Measurements from ENCODE around the gene JKAMP.
A peak's percentile ranks its signal among the peaks of the same experiment; 100 is the strongest.
"Not testable (repeated sequence)": the region's sequence is repeated elsewhere in the genome, so short reads cannot be mapped to it uniquely, and the experiment has no call there.

The JKAMP gene

DNA sequence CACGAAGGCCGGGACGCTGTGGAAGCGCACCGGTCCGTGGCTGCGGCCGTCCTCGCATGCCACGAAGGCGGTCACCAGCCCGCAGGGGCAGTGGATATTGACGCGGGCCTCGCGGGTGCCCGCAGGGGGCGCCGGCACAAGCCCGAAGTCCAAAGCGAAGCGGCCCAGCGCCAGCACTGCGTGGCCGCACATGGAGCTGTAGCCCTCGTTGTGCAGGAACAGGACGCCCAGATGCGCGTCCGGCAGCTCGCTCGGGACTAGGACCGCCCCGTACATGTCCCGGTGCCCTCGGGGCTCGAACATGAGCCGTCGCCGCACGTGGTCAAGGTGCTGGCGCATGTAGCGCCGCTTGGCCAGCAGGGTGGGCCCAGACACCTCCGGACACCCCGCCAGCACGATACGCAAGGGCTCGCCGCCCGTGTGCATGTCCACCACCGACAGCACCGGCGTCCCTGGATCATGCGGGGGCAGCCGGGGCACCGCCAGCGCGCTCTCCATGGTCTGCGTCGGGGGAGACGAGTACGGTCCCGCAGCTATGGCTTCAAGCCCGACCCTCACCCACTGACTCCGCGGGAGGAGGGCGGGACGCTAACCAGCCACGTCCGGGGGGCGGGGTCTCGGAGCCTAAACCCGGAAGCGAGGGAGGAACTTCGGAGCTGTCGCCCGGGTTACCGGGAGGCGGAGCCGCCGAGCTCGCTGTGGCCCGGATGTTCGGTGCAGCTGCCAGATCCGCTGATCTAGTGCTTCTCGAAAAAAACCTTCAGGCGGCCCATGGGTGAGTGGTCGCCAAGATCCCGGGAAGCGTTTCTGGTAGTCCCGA, at the start of gene JKAMP, which contains the start of gene L3HYPDH:
TSS of gene JKAMP (plus strand) at position 699 of the 820 bp plus-strand sequence. CDS start at position 772, 73 bp downstream.
TSS of gene L3HYPDH (minus strand) at position 590 of the 820 bp plus-strand sequence. CDS start at position 498, 92 bp downstream.
- no peaks in the 10 kb centered on the region for H3K9me3 ChIP-seq (ENCODE audit: control insufficient read depth, low read length)
- no peaks in the 10 kb centered on the region for H3K36me3 ChIP-seq (ENCODE audit: control insufficient read depth, insufficient read depth, low read length)

GRCh38 chr14:59435101-59435500, 49.2 kb upstream of the JKAMP start:
- no peaks in the 10 kb centered on the region for H3K9me3 ChIP-seq (ENCODE audit: control insufficient read depth, low read length)
- no peaks in the 10 kb centered on the region for H3K4me1 ChIP-seq (ENCODE audit: control insufficient read depth, insufficient read depth, low read length)
- no peak overlapping the region for H3K4me3 ChIP-seq (ENCODE audit: low read length)
- no peaks in the 10 kb centered on the region for H3K36me3 ChIP-seq (ENCODE audit: control insufficient read depth, insufficient read depth, low read length)
- H3K9ac ChIP-seq (ENCODE audit: low read length), result no peak overlapping the region
- H3K27me3 ChIP-seq (ENCODE audit: control insufficient read depth, insufficient read depth, low read length), result no peaks in the 10 kb centered on the region

More for the DNA sequence above, at the start of gene JKAMP, which contains the start of gene L3HYPDH:
- H3K9ac ChIP-seq (ENCODE audit: low read length), result peak within 1 kb of the TSS; percentile 84
- no peaks in the 10 kb centered on the region for H3K27me3 ChIP-seq (ENCODE audit: control insufficient read depth, insufficient read depth, low read length)
- H3K4me3 ChIP-seq (ENCODE audit: low read length), result peak within 1 kb of the TSS; percentile 71
- peaks cover 37% of the 10 kb centered on the region for H3K4me1 ChIP-seq (ENCODE audit: control insufficient read depth, insufficient read depth, low read length)

GRCh38 chr14:59435987-59436386, 48.3 kb upstream of the JKAMP start:
- Histone ChIP-seq H3K4me3 (ENCODE audit: low read length) (no peak overlapping the region), H3K27me3 (ENCODE audit: control insufficient read depth, insufficient read depth, low read length) (no peaks in the 10 kb centered on the region), H3K9ac (ENCODE audit: low read length) (no peak overlapping the region), H3K36me3 (ENCODE audit: control insufficient read depth, insufficient read depth, low read length) (no peaks in the 10 kb centered on the region), H3K9me3 (ENCODE audit: control insufficient read depth, low read length) (no peaks in the 10 kb centered on the region), H3K4me1 (ENCODE audit: control insufficient read depth, insufficient read depth, low read length) (no peaks in the 10 kb centered on the region)

GRCh38 chr14:59438195-59438647, 46.1 kb upstream of the JKAMP start:
- no peak overlapping the region for H3K9ac ChIP-seq (ENCODE audit: low read length)
- no peaks in the 10 kb centered on the region for H3K27me3 ChIP-seq (ENCODE audit: control insufficient read depth, insufficient read depth, low read length)
- no peaks in the 10 kb centered on the region for H3K36me3 ChIP-seq (ENCODE audit: control insufficient read depth, insufficient read depth, low read length)
- no peak overlapping the region for H3K4me3 ChIP-seq (ENCODE audit: low read length)
- no peaks in the 10 kb centered on the region for H3K9me3 ChIP-seq (ENCODE audit: control insufficient read depth, low read length)
- no peaks in the 10 kb centered on the region for H3K4me1 ChIP-seq (ENCODE audit: control insufficient read depth, insufficient read depth, low read length)

- H3K4me3 ChIP-seq (ENCODE audit: low read length), result no peak overlapping the region
- no peaks in the 10 kb centered on the region for H3K9me3 ChIP-seq (ENCODE audit: control insufficient read depth, low read length)
- H3K9ac ChIP-seq (ENCODE audit: low read length), result no peak overlapping the region
- no peaks in the 10 kb centered on the region for H3K4me1 ChIP-seq (ENCODE audit: control insufficient read depth, insufficient read depth, low read length)
- no peaks in the 10 kb centered on the region for H3K36me3 ChIP-seq (ENCODE audit: control insufficient read depth, insufficient read depth, low read length)
- H3K27me3 ChIP-seq (ENCODE audit: control insufficient read depth, insufficient read depth, low read length), result no peaks in the 10 kb centered on the region
Observed at GRCh38 chr14:59439256-59439965, 44.9 kb upstream of the JKAMP start.

GRCh38 chr14:59448673-59449072, 35.6 kb upstream of the JKAMP start:
- H3K9me3 ChIP-seq (ENCODE audit: control insufficient read depth, low read length); H3K9ac ChIP-seq (ENCODE audit: low read length); H3K4me1 ChIP-seq (ENCODE audit: control insufficient read depth, insufficient read depth, low read length); H3K36me3 ChIP-seq (ENCODE audit: control insufficient read depth, insufficient read depth, low read length); H3K27me3 ChIP-seq (ENCODE audit: control insufficient read depth, insufficient read depth, low read length); H3K4me3 ChIP-seq (ENCODE audit: low read length): not testable (repeated sequence)

- Histone ChIP-seq H3K9ac (ENCODE audit: low read length) (no peak overlapping the region), H3K4me1 (ENCODE audit: control insufficient read depth, insufficient read depth, low read length) (no peaks in the 10 kb centered on the region)
Observed at GRCh38 chr14:59450716-59451115, 33.6 kb upstream of the JKAMP start.

GRCh38 chr14:59451849-59452248, 32.5 kb upstream of the JKAMP start:
- H3K4me3 ChIP-seq (ENCODE audit: low read length), result no peak overlapping the region

More at GRCh38 chr14:59450716-59451115, 33.6 kb upstream of the JKAMP start:
- Histone ChIP-seq H3K9me3 (ENCODE audit: control insufficient read depth, low read length) (no peaks in the 10 kb centered on the region), H3K4me3 (ENCODE audit: low read length) (no peak overlapping the region), H3K27me3 (ENCODE audit: control insufficient read depth, insufficient read depth, low read length) (no peaks in the 10 kb centered on the region), H3K36me3 (ENCODE audit: control insufficient read depth, insufficient read depth, low read length) (no peaks in the 10 kb centered on the region)

DNA sequence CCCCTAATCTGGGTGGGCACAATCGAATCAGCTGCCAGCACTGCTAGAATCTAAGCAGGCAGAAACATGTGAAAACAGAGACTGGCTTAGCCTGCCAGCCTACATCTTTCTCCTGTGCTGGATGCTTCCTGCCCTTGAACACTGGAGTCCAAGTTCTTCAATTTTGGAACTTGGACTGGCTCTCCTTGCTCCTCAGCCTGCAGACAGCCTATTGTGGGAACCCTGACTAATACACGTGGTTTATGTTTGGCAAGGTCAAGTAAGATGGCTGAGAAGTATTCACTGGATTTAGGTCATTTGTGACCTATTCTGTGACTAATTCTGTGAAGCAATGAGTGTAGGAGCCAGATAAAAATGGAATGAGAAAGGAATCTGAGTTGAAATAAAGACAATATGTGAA, 30.2 kb upstream of the JKAMP start:
- Histone ChIP-seq H3K27me3 (ENCODE audit: control insufficient read depth, insufficient read depth, low read length) (no peaks in the 10 kb centered on the region), H3K9me3 (ENCODE audit: control insufficient read depth, low read length) (no peaks in the 10 kb centered on the region), H3K4me1 (ENCODE audit: control insufficient read depth, insufficient read depth, low read length) (no peaks in the 10 kb centered on the region), H3K9ac (ENCODE audit: low read length) (no peak overlapping the region), H3K4me3 (ENCODE audit: low read length) (no peak overlapping the region), H3K36me3 (ENCODE audit: control insufficient read depth, insufficient read depth, low read length) (no peaks in the 10 kb centered on the region)

More at GRCh38 chr14:59451849-59452248, 32.5 kb upstream of the JKAMP start:
- H3K9me3 ChIP-seq (ENCODE audit: control insufficient read depth, low read length), result no peaks in the 10 kb centered on the region
- no peaks in the 10 kb centered on the region for H3K4me1 ChIP-seq (ENCODE audit: control insufficient read depth, insufficient read depth, low read length)
- H3K36me3 ChIP-seq (ENCODE audit: control insufficient read depth, insufficient read depth, low read length), result no peaks in the 10 kb centered on the region
- no peak overlapping the region for H3K9ac ChIP-seq (ENCODE audit: low read length)
- no peaks in the 10 kb centered on the region for H3K27me3 ChIP-seq (ENCODE audit: control insufficient read depth, insufficient read depth, low read length)

GRCh38 chr14:59455411-59455810, 28.9 kb upstream of the JKAMP start:
- Histone ChIP-seq H3K9me3 (ENCODE audit: control insufficient read depth, low read length) (no peaks in the 10 kb centered on the region), H3K9ac (ENCODE audit: low read length) (no peak overlapping the region), H3K27me3 (ENCODE audit: control insufficient read depth, insufficient read depth, low read length) (no peaks in the 10 kb centered on the region), H3K4me1 (ENCODE audit: control insufficient read depth, insufficient read depth, low read length) (no peaks in the 10 kb centered on the region), H3K36me3 (ENCODE audit: control insufficient read depth, insufficient read depth, low read length) (no peaks in the 10 kb centered on the region), H3K4me3 (ENCODE audit: low read length) (no peak overlapping the region)

DNA sequence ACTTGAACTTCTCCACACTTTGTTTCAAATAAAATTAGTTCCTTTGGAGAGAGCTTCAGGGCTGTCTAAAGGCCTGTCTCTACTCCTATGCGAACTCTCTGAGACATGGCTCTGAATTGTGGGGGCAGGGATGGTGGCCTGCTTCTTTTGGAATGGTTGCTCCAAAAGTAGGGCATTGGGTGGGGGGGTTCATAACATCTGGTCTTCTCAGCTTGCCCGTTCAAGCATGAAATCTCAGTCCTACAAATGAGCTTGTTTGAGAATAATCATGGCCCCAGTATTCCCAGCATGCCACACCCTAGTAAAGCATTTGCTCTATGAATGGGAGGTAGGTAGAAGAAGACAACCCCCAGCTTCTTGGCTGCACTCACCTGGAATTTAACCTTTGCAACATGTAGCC, 25.8 kb upstream of the JKAMP start:
- Histone ChIP-seq H3K4me3 (ENCODE audit: low read length) (no peak overlapping the region), H3K9me3 (ENCODE audit: control insufficient read depth, low read length) (no peaks in the 10 kb centered on the region), H3K27me3 (ENCODE audit: control insufficient read depth, insufficient read depth, low read length) (peaks cover under 1% of the 10 kb centered on the region), H3K36me3 (ENCODE audit: control insufficient read depth, insufficient read depth, low read length) (no peaks in the 10 kb centered on the region), H3K4me1 (ENCODE audit: control insufficient read depth, insufficient read depth, low read length) (no peaks in the 10 kb centered on the region), H3K9ac (ENCODE audit: low read length) (no peak overlapping the region)

- Histone ChIP-seq H3K4me3 (ENCODE audit: low read length) (no peak overlapping the region), H3K36me3 (ENCODE audit: control insufficient read depth, insufficient read depth, low read length) (no peaks in the 10 kb centered on the region), H3K9me3 (ENCODE audit: control insufficient read depth, low read length) (no peaks in the 10 kb centered on the region), H3K9ac (ENCODE audit: low read length) (no peak overlapping the region), H3K4me1 (ENCODE audit: control insufficient read depth, insufficient read depth, low read length) (peaks cover 7% of the 10 kb centered on the region), H3K27me3 (ENCODE audit: control insufficient read depth, insufficient read depth, low read length) (peaks cover 14% of the 10 kb centered on the region)
Observed at GRCh38 chr14:59460378-59460777, 23.9 kb upstream of the JKAMP start.
